HEK293 (cell line): ENCODE data around the gene CDK5.

Source experiments
- CTCF ChIA-PET: fragments of 350-600 bp; formaldehyde crosslinking; extraction: SDS; loops from one replicate; lab custom pipeline; 2021; ENCODE audit warnings: antibody characterized with exemption; lab: Yijun Ruan, JAX
- POLR2A ChIA-PET: fragments of 300-600 bp; formaldehyde crosslinking; extraction: SDS; loops from one replicate; lab custom pipeline; 2020; ENCODE audit warnings: antibody characterized with exemption, inconsistent platforms; lab: Yijun Ruan, JAX
- H3K27ac ChIP-seq: fragments of 200-500 bp; sonication (Bioruptor generic); 2 replicates; pipeline ENCODE4 v1.5.1; 2014; ENCODE audit warnings: low read depth, low read length, control low read depth, inconsistent platforms; ENCODE audit errors: extremely low read depth
- H3K36me3 ChIP-seq, 2 experiments: fragments of 200-500 bp in 1 of 2; sonication (Bioruptor generic) in 1 of 2; 1 replicate in 1 of 2; 2 replicates in 1 of 2; pipeline ENCODE4 v1.5.1; 2014 to 2017; ENCODE audit warnings: inconsistent platforms in 2 of 2, low read length in 2 of 2; ENCODE audit not compliant: control insufficient read depth in 2 of 2, insufficient read depth in 1 of 2
- H3K4me1 ChIP-seq: fragments of 200-500 bp; sonication (Bioruptor generic); 2 replicates; pipeline ENCODE4 v1.5.1; 2014; ENCODE audit warnings: mild to moderate bottlenecking, low read length, inconsistent platforms; ENCODE audit not compliant: control insufficient read depth, insufficient read depth
- H3K4me3 ChIP-seq: 2 replicates; pipeline ENCODE4 v1.5.1; 2011; ENCODE audit warnings: low read depth, mild to moderate bottlenecking, control low read depth, low read length, moderate library complexity
- H3K9me3 ChIP-seq: fragments of 200-500 bp; sonication (Bioruptor generic); 2 replicates; pipeline ENCODE4 v1.5.1; 2014; ENCODE audit warnings: low read depth, low read length, inconsistent platforms; ENCODE audit not compliant: control insufficient read depth, insufficient read depth
- BCL6B ChIP-seq: fragments of 450-650 bp; formaldehyde crosslinking; IDR thresholded peaks from 2 replicates; pipeline ENCODE4 v1.5.1; 2017; ENCODE audit warnings: missing biosample characterization, missing genetic modification characterization
- FEZF1 ChIP-seq: fragments of 450-650 bp; formaldehyde crosslinking; IDR thresholded peaks from 2 replicates; pipeline ENCODE4 v1.5.1; 2016; ENCODE audit warnings: missing biosample characterization, missing genetic modification characterization
- GLI2 ChIP-seq: fragments of 450-650 bp; formaldehyde crosslinking; IDR thresholded peaks from 2 replicates; pipeline ENCODE4; 2017; ENCODE audit warnings: missing biosample characterization, missing genetic modification characterization, low read depth, borderline replicate concordance
- GLIS1 ChIP-seq: fragments of 450-650 bp; formaldehyde crosslinking; IDR thresholded peaks from 2 replicates; pipeline ENCODE4 v1.5.1; 2016; ENCODE audit warnings: missing biosample characterization, missing genetic modification characterization
- HIC1 ChIP-seq: fragments of 450-650 bp; formaldehyde crosslinking; IDR thresholded peaks from 2 replicates; pipeline ENCODE4 v1.5.1; 2016; ENCODE audit warnings: missing biosample characterization, missing genetic modification characterization
- HOXD13 ChIP-seq: sonication (generic); formaldehyde crosslinking; IDR thresholded peaks from 2 replicates; pipeline ENCODE4 v1.8.0; 2022; ENCODE audit warnings: missing genetic modification reagents, borderline replicate concordance
- IKZF3 ChIP-seq: fragments of 450-650 bp; IDR thresholded peaks from 2 replicates; pipeline ENCODE4 v1.5.0; 2018; ENCODE audit warnings: missing biosample characterization, mild to moderate bottlenecking, missing genetic modification characterization, moderate library complexity
- RBAK ChIP-seq: fragments of 450-650 bp; formaldehyde crosslinking; IDR thresholded peaks from 2 replicates; pipeline ENCODE4 v1.5.1; 2016; ENCODE audit warnings: missing biosample characterization, missing genetic modification characterization
- SP3 ChIP-seq: fragments of 450-650 bp; formaldehyde crosslinking; IDR thresholded peaks from 2 replicates; pipeline ENCODE4 v1.5.1; 2016; ENCODE audit warnings: missing biosample characterization, missing genetic modification characterization
- TSHZ1 ChIP-seq: fragments of 450-650 bp; formaldehyde crosslinking; IDR thresholded peaks from 2 replicates; pipeline ENCODE4 v1.5.1; 2016; ENCODE audit warnings: missing biosample characterization, missing genetic modification characterization, borderline replicate concordance
- ZBTB10 ChIP-seq: fragments of 450-650 bp; formaldehyde crosslinking; IDR thresholded peaks from 2 replicates; pipeline ENCODE4 v1.5.1; 2016; ENCODE audit warnings: missing biosample characterization, missing genetic modification characterization
- ZBTB17 ChIP-seq: fragments of 450-650 bp; formaldehyde crosslinking; IDR thresholded peaks from 2 replicates; pipeline ENCODE4 v1.5.1; 2016; ENCODE audit warnings: missing biosample characterization, missing genetic modification characterization
- ZNF146 ChIP-seq: fragments of 450-650 bp; formaldehyde crosslinking; IDR thresholded peaks from 2 replicates; pipeline ENCODE4 v1.5.1; 2016; ENCODE audit warnings: missing biosample characterization, missing genetic modification characterization
- ZNF174 ChIP-seq: fragments of 450-650 bp; formaldehyde crosslinking; IDR thresholded peaks from 2 replicates; pipeline ENCODE4 v1.5.0; 2017; ENCODE audit warnings: missing biosample characterization, mild to moderate bottlenecking, missing genetic modification characterization
- ZNF2 ChIP-seq: fragments of 450-650 bp; formaldehyde crosslinking; IDR thresholded peaks from 2 replicates; pipeline ENCODE4 v1.5.1; 2016; ENCODE audit warnings: missing biosample characterization, missing genetic modification characterization
- ZNF214 ChIP-seq: fragments of 450-650 bp; formaldehyde crosslinking; IDR thresholded peaks from 2 replicates; pipeline ENCODE4 v1.5.1; 2017; ENCODE audit warnings: missing biosample characterization, mild to moderate bottlenecking, missing genetic modification characterization, borderline replicate concordance
- ZNF280C ChIP-seq: fragments of 450-650 bp; formaldehyde crosslinking; IDR thresholded peaks from 2 replicates; pipeline ENCODE4 v1.5.1; 2016; ENCODE audit warnings: missing biosample characterization, missing genetic modification characterization
- ZNF292 ChIP-seq: fragments of 450-650 bp; formaldehyde crosslinking; IDR thresholded peaks from 2 replicates; pipeline ENCODE4 v1.5.1; 2016; ENCODE audit warnings: low read depth, missing biosample characterization, missing genetic modification characterization, borderline replicate concordance
- ZNF335 ChIP-seq: fragments of 450-650 bp; formaldehyde crosslinking; conservative IDR thresholded peaks from 2 replicates; pipeline ENCODE4 v1.5.1; 2016; ENCODE audit warnings: missing biosample characterization, missing genetic modification characterization
- ZNF404 ChIP-seq: fragments of 450-650 bp; formaldehyde crosslinking; IDR thresholded peaks from 2 replicates; pipeline ENCODE4 v1.5.1; 2017; ENCODE audit warnings: missing biosample characterization, missing genetic modification characterization
- ZNF501 ChIP-seq: fragments of 450-650 bp; formaldehyde crosslinking; IDR thresholded peaks from 2 replicates; pipeline ENCODE4 v1.5.1; 2016; ENCODE audit warnings: missing biosample characterization, missing genetic modification characterization
- ZNF530 ChIP-seq: fragments of 450-650 bp; formaldehyde crosslinking; IDR thresholded peaks from 2 replicates; pipeline ENCODE4 v1.5.1; 2016; ENCODE audit warnings: low read depth, missing biosample characterization, missing genetic modification characterization
- ZNF610 ChIP-seq: fragments of 450-650 bp; formaldehyde crosslinking; IDR thresholded peaks from 2 replicates; pipeline ENCODE4 v1.5.1; 2016; ENCODE audit warnings: missing biosample characterization, missing genetic modification characterization, borderline replicate concordance
- ZNF658 ChIP-seq: fragments of 450-650 bp; formaldehyde crosslinking; IDR thresholded peaks from 2 replicates; pipeline ENCODE4; 2016; ENCODE audit warnings: missing biosample characterization, missing genetic modification characterization
- ZNF707 ChIP-seq: fragments of 450-650 bp; formaldehyde crosslinking; IDR thresholded peaks from 2 replicates; pipeline ENCODE4 v1.5.1; 2016; ENCODE audit warnings: missing biosample characterization, missing genetic modification characterization

CDK5 gene

GRCh38 chr7:151017953-151018420 is 39.7 kb downstream of the CDK5 start (continued):
- TF ChIP-seq HIC1 (tag by site-specific recombination) (no peak), BCL6B (no peak), RBAK (tag by site-specific recombination) (no peak), GLIS1 (tag by site-specific recombination) (peak; percentile 55), ZNF404 (tag by site-specific recombination) (no peak), ZNF335 (tag by site-specific recombination) (peak; percentile 42; the same call in 1 of the 2 replicates), FEZF1 (tag by site-specific recombination) (no peak), HOXD13 (CRISPR knock-in tag) (no peak), ZNF707 (tag by site-specific recombination) (no peak), ZNF610 (tag by site-specific recombination) (0 out of 2 replicates have a peak, but pooled peaks have one; percentile 42), ZNF280C (tag by site-specific recombination) (no peak), ZNF174 (tag by site-specific recombination) (no peak), ZBTB17 (tag by site-specific recombination) (0 out of 2 replicates have a peak, but pooled peaks have one; percentile 43)

- CTCF ChIA-PET, result interaction anchor here (0.6 to 2.9 kb wide), 22 partner anchors 8 to 739 kb away, joined by 3 to 29 read pairs (median 6); partner anchors contain the start of genes ABCB8, AOC1 and NOS3
- H3K4me1 ChIP-seq, result no peaks in the 10 kb centered on the region
- POLR2A ChIA-PET, result interaction anchor here (1.7 kb wide), 1 partner anchor 11 kb away, joined by 8 read pairs; the partner anchor contains the start of gene ABCB8
- H3K36me3 ChIP-seq, result no peaks in the 10 kb centered on the region
- no peak overlapping the region for H3K4me3 ChIP-seq
- H3K9me3 ChIP-seq, result no peaks in the 10 kb centered on the region
- H3K27ac ChIP-seq, result no peak overlapping the region
- TF ChIP-seq ZNF214 (tag by site-specific recombination), result no peak
- TF ChIP-seq GLI2 (tag by site-specific recombination), result no peak
- no peak for TF ChIP-seq ZNF530 (tag by site-specific recombination)
- TF ChIP-seq IKZF3 (tag by site-specific recombination), result no peak
- no peak for TF ChIP-seq ZNF501 (tag by site-specific recombination)
- TF ChIP-seq ZNF658, result no peak
- TF ChIP-seq ZNF2, result no peak
- no peak for TF ChIP-seq ZNF146
- no peak for TF ChIP-seq TSHZ1 (tag by site-specific recombination)
- no peak for TF ChIP-seq SP3 (tag by site-specific recombination)
- no peak for TF ChIP-seq ZNF292 (tag by site-specific recombination)
- no peak for TF ChIP-seq ZBTB10 (tag by site-specific recombination)
Observed at GRCh38 chr7:151017370-151017952, 40.2 kb downstream of the CDK5 start.
